Heart left ventricle (tissue), 16 donors: ENCODE measurements around the gene KANK2. TPM values are rescaled to one million over a fixed set of nuclear protein-coding genes. Genes with fewer than 3 reads are reported as not detected.

Experiments
- ATAC-seq, 4 donors: fragments of 200-7000 bp; cut with Tn5 transposase; one replicate each; pipeline ENCODE4 v1.9.1; 2020 to 2022; ENCODE audit warnings: moderate library complexity in 4 of 4, mild to moderate bottlenecking in 3 of 4, moderate number of reproducible peaks in 1 of 4
- DNase-seq, 5 donors: peaks; one replicate each; pipeline ENCODE4 v3.0.0-alpha.2; 2020
- H3K27ac ChIP-seq, 12 donors: fragments of 200-600 bp; sonication (generic) in 4 of 12; one replicate each; pipeline versions ENCODE4 v1.5.0 to v1.8.0; 2016 to 2022; ENCODE audit warnings: mild to moderate bottlenecking in 2 of 12
- H3K27me3 ChIP-seq, 9 donors: fragments of 200-600 bp; sonication (generic) in 2 of 9; one replicate each; pipeline versions ENCODE4 v1.5.1 to v1.8.0; 2016 to 2022; ENCODE audit warnings: mild to moderate bottlenecking in 3 of 9
- H3K36me3 ChIP-seq, 9 donors: fragments of 200-600 bp; sonication (generic) in 2 of 9; one replicate each; pipeline versions ENCODE4 v1.5.0 to v1.8.0; 2018 to 2022; ENCODE audit warnings: mild to moderate bottlenecking in 2 of 9
- H3K4me1 ChIP-seq, 12 donors: fragments of 200-600 bp; sonication (generic) in 4 of 12; one replicate each; pipeline versions ENCODE4 v1.5.0 to v1.8.0; 2016 to 2022; ENCODE audit warnings: mild to moderate bottlenecking in 3 of 12
- H3K4me3 ChIP-seq, 12 donors: fragments of 200-600 bp; sonication (generic) in 4 of 12; one replicate each; pipeline versions ENCODE4 v1.5.0 to v1.8.0; 2017 to 2022; ENCODE audit warnings: mild to moderate bottlenecking in 9 of 12, moderate library complexity in 4 of 12
- H3K9me3 ChIP-seq, 12 donors: fragments of 200-600 bp; sonication (generic) in 4 of 12; one replicate each; pipeline versions ENCODE4 v1.5.0 to v1.8.0; 2016 to 2022; ENCODE audit warnings: mild to moderate bottlenecking in 1 of 12
- CTCF ChIP-seq, 12 donors: fragments of 200-600 bp; sonication (generic) in 4 of 12; IDR thresholded peaks; one replicate each; pipeline versions ENCODE4 v1.5.0 to v1.8.0; 2018 to 2022; ENCODE audit warnings: antibody characterized with exemption in 12 of 12, mild to moderate bottlenecking in 5 of 12
- POLR2A ChIP-seq, 2 donors: fragments of 450-650 bp; IDR thresholded peaks; one replicate each; pipeline ENCODE4 v1.6.1; 2017; ENCODE audit warnings: antibody characterized with exemption in 2 of 2, mild to moderate bottlenecking in 2 of 2, moderate library complexity in 2 of 2
- WGBS, 4 donors: extraction: QIAGEN DNeasy Blood & Tissue Kit in 2 of 4; methylation state at CpG; one replicate each; pipeline versions ENCODE4 v1.1.5 to v1.1.7; 2013 to 2018; 5-methylcytosine and 5-hydroxymethylcytosine counted together
- intact Hi-C, 10 donors: fragments of 100-400 bp; cut with DNase I; formaldehyde crosslinking; loops; one replicate each; pipeline versions ENCODE4 v1.11.1 to v1.14.2; 2022
- polyA plus RNA-seq, 2 donors: library from polyadenylated mRNA; stranded (reverse); fragments of 200-250 nt; gene quantifications; one replicate each; pipeline ENCODE4 v1.2.3, GENCODE V29; 2013
- total RNA-seq, 9 donors: library from RNA; depleted of rRNA in 2 of 9; stranded (reverse); fragments of >200 nt in 2 of 9; fragmentation: NEBNext Ultra II Directional in 3 of 9; extraction: Animal tissue kit (Norgen Biotek cat#: 25700) in 3 of 9; gene quantifications; one replicate each; pipeline versions ENCODE4 v1.1.0 to v1.2.4, GENCODE V29; 2016 to 2023
- donor health status: ischemic (EF 13 %, LVEDD 7.1; RV severe dilation, severe dysfunction).
- donor health status: healthy with polysubstance abuse.
- donor health status: DM: no; HTN: yes; CAD: no.
- donor health status: DM: no; HTN: no; CAD: no.
- donor health status: ischemic (EF 25% LVEDD 6.9; RV normal size, moderate dysfunction).
- donor health status: ischemic (EF 25% LVEDD 5.7; RV mildly dilated, moderate dysfunction).
- donor health status: healthy.
- donor health status: DM: yes; HTN: yes; CAD: no.
- donor health status: ischemic (EF 35%, LVEDD 5.7; RV mildly dilated, moderate dysfunction).
- donor health status: nonischemic (EF 11% LVEDD 7.7; RV severe dilation, severe dysfunction).
- donor health status: DM: yes; HTN: yes; CAD: no.
- donor health status: PGD.
- donor health status: ischemic (EF 29% LVEDD 5.4; RV normal size, mild dysfunction).
- donor health status: nonischemic (EF 23%, LVEDD 6.1; RV moderate dilation, normal function).

Gene KANK2
- total and polyA plus RNA-seq, 11 donors: 232 to 1,831 (median 294) TPM

- DNase-seq (no peak), ATAC-seq (no peak)
- no peaks in the 10 kb centered on the region for H3K27me3 ChIP-seq
- intact Hi-C loops: no loop called here
- TF ChIP-seq POLR2A (IDR thresholded peaks at IDR 0.05): no peak
- no peak for TF ChIP-seq CTCF (IDR thresholded peaks at IDR 0.05)
- WGBS, 4 donors: 78 to 93% (median 90%) methylated on average over 7 of the region's 7 CpGs
- no peak overlapping the region for H3K4me3 ChIP-seq
- H3K27ac ChIP-seq: no peak overlapping the region
- no peaks in the 10 kb centered on the region for H3K4me1 ChIP-seq
- no peaks in the 10 kb centered on the region for H3K9me3 ChIP-seq
- peaks cover 0 to 99% (median 71%) of the 10 kb centered on the region in 9 donors for H3K36me3 ChIP-seq
These were observed 33.5 kb upstream of the KANK2 start for GRCh38 chr19:11230621-11231386.

GRCh38 chr19:11227195-11227886 lies 30.0 kb upstream of the KANK2 start:
- no peak for TF ChIP-seq POLR2A (IDR thresholded peaks at IDR 0.05)
- peak in 3 of 12 donors; percentile 12 to 14 (median 12) for TF ChIP-seq CTCF (IDR thresholded peaks at IDR 0.05)
- Histone ChIP-seq H3K27me3 (no peaks in the 10 kb centered on the region), H3K36me3 (peaks cover 0 to 98% (median 75%) of the 10 kb centered on the region in 9 donors), H3K4me1 (no peaks in the 10 kb centered on the region), H3K9me3 (no peaks in the 10 kb centered on the region), H3K4me3 (no peak overlapping the region), H3K27ac (no peak overlapping the region)
- DNase-seq (no peak), ATAC-seq (peak in 2 of 4 donors; percentile 6 to 34)
- WGBS, 4 donors: 78 to 85% (median 82%) methylated on average over 12 to 14 of the region's 14 CpGs
- intact Hi-C loops: no loop called here

- TF ChIP-seq POLR2A (IDR thresholded peaks at IDR 0.05): no peak
- no peak for TF ChIP-seq CTCF (IDR thresholded peaks at IDR 0.05)
- intact Hi-C loops: no loop called here
- peaks cover 0 to 98% (median 75%) of the 10 kb centered on the region in 9 donors for H3K36me3 ChIP-seq
- no peaks in the 10 kb centered on the region for H3K27me3 ChIP-seq
- H3K4me1 ChIP-seq: no peaks in the 10 kb centered on the region
- H3K9me3 ChIP-seq: peaks cover 0 to 3% (median 0%) of the 10 kb centered on the region in 12 donors
- ATAC-seq (no peak), DNase-seq (no peak)
- 83 to 100% (median 91%) methylated on average over 1 of the region's 1 CpG for WGBS, 4 donors
- H3K27ac ChIP-seq: no peak overlapping the region
- no peak overlapping the region for H3K4me3 ChIP-seq
These were observed 29.4 kb upstream of the KANK2 start for GRCh38 chr19:11226716-11227166.

GRCh38 chr19:11225815-11226214 lies 28.5 kb upstream of the KANK2 start:
- no peaks in the 10 kb centered on the region for H3K4me1 ChIP-seq
- H3K36me3 ChIP-seq: peaks cover 0 to 98% (median 75%) of the 10 kb centered on the region in 9 donors
- no peak for TF ChIP-seq POLR2A (IDR thresholded peaks at IDR 0.05)
- intact Hi-C loops: no loop called here
- no peaks in the 10 kb centered on the region for H3K27me3 ChIP-seq
- H3K4me3 ChIP-seq: no peak overlapping the region
- WGBS, 4 donors: 88 to 97% (median 96%) methylated on average over 3 of the region's 3 CpGs
- H3K27ac ChIP-seq: no peak overlapping the region
- no peak for ATAC-seq
- DNase-seq: no peak
- H3K9me3 ChIP-seq: peaks cover 0 to 12% (median 0%) of the 10 kb centered on the region in 12 donors
